ENCODE results near the gene AGBL3. TPM values are rescaled to one million over a fixed set of nuclear protein-coding genes. Genes with fewer than 3 reads are reported as not detected.

AGBL3 gene
- 0.15 and 0.17 TPM in 2 replicates for total RNA-seq

GRCh38 chr7:134986363-134987251 lies at the start of gene AGBL3:
TSS of gene AGBL3 (plus strand) at chr7:134986508. CDS start at chr7:134987934, 1,426 bp downstream.

DNA sequence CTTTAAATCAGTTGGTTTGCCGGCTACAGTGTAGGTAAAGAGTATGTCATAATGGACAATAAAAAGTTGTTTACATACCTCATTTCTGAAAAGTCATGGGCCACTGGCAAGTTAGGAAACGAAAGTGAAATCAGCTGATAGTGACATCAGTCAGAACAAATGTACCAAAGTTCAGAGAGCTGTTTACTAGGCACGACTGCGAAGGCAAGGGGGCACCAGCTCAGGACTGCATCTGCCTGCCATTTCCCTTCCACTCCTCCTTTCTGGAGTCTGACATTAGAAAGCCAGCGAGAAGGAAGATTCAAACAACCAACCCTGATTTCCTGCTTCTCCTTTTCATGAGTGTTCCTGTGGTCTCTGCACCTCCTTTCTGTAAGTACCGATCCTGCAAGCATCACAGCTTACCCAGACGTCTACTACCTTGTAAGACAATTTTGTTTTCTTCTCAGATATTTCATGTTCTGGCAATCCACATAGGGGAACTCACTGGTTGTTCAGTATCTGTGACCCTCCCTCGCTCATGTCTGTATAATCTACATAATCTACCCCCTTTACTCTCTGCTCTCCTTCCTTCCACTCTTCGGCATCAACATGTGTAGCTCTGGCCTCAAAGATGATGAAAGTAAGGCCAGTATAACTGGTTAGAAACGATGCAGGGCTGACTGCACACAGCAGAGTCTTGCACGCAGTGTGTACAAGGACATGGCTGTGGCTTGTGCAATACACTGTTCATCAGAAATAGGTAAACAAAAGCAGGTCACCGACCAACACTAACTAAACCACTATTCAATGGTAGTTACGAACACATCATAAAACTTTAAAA lies 161.8 kb downstream of the AGBL3 start, which contains the start of gene TMEM140:
Gene TMEM140 (plus strand): TSS at position 174 of the 823 bp plus-strand sequence. CDS start 16,370 bp downstream, outside the sequence.

GRCh38 chr7:135170274-135170997 lies 184.1 kb downstream of the AGBL3 start, which contains the start of gene CYREN:
TSS of gene CYREN (minus strand) at chr7:135170707. CDS start at chr7:135168922, 1,785 bp downstream.

Other genes starting within 250 kb of the AGBL3 start
- gene CALD1, start 206.9 kb upstream of the AGBL3 start, total RNA-seq, result 98.3 and 110 TPM in 2 replicates
- gene TMEM140, start 161.6 kb downstream of the AGBL3 start, total RNA-seq, result 0.59 and 0.67 TPM in 2 replicates
- gene CYREN, start 184.2 kb downstream of the AGBL3 start, total RNA-seq, result 37.3 and 42.9 TPM in 2 replicates
- gene WDR91, start 225.0 kb downstream of the AGBL3 start, total RNA-seq, result 19.8 and 22.1 TPM in 2 replicates
- not detected in 2 replicates for gene STRA8, start 247.3 kb downstream of the AGBL3 start, total RNA-seq

All from bronchus fibroblast of lung (primary cell).